ENCODE measurements around the gene IL33.

DNA sequence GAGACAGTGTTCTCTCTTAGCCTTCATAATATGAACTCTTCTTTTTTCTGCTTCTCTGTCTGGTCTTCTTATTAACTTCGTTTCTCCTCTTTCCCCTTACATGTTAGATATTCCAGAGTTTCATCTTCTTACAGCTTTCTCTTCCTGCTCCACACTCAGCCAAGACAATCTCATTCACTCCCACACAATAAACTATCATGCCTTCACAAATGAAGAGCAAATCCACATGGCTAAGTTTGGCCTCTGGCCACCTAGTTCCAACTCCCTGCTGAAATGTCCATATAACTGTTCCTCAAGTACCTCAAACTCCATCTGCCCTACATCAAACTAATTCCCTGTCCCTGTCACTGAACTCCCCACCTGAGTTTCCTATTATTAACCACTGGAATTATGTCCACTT, 18.4 kb downstream of the IL33 start:
- TF ChIP-seq, protein P1, sequence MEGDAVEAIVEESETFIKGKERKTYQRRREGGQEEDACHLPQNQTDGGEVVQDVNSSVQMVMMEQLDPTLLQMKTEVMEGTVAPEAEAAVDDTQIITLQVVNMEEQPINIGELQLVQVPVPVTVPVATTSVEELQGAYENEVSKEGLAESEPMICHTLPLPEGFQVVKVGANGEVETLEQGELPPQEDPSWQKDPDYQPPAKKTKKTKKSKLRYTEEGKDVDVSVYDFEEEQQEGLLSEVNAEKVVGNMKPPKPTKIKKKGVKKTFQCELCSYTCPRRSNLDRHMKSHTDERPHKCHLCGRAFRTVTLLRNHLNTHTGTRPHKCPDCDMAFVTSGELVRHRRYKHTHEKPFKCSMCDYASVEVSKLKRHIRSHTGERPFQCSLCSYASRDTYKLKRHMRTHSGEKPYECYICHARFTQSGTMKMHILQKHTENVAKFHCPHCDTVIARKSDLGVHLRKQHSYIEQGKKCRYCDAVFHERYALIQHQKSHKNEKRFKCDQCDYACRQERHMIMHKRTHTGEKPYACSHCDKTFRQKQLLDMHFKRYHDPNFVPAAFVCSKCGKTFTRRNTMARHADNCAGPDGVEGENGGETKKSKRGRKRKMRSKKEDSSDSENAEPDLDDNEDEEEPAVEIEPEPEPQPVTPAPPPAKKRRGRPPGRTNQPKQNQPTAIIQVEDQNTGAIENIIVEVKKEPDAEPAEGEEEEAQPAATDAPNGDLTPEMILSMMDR (IDR thresholded peaks at IDR 0.05; ENCODE audit: poor library complexity, severe bottlenecking) = no peak
- no peak for TF ChIP-seq EZH2 (IDR thresholded peaks at IDR 0.05; ENCODE audit: borderline replicate concordance, insufficient read depth, low read length, poor library complexity, severe bottlenecking)
- TF ChIP-seq POLR2AphosphoS5 (IDR thresholded peaks at IDR 0.05) = no peak
- no peak for TF ChIP-seq MXI1 (conservative IDR thresholded peaks at IDR 0.05; ENCODE audit: poor library complexity, severe bottlenecking)
- no peak for TF ChIP-seq SMC3 (conservative IDR thresholded peaks at IDR 0.05; ENCODE audit: poor library complexity)
- TF ChIP-seq EP300 (conservative IDR thresholded peaks at IDR 0.05; ENCODE audit: poor library complexity, severe bottlenecking) = no peak
- TF ChIP-seq, protein P2, sequence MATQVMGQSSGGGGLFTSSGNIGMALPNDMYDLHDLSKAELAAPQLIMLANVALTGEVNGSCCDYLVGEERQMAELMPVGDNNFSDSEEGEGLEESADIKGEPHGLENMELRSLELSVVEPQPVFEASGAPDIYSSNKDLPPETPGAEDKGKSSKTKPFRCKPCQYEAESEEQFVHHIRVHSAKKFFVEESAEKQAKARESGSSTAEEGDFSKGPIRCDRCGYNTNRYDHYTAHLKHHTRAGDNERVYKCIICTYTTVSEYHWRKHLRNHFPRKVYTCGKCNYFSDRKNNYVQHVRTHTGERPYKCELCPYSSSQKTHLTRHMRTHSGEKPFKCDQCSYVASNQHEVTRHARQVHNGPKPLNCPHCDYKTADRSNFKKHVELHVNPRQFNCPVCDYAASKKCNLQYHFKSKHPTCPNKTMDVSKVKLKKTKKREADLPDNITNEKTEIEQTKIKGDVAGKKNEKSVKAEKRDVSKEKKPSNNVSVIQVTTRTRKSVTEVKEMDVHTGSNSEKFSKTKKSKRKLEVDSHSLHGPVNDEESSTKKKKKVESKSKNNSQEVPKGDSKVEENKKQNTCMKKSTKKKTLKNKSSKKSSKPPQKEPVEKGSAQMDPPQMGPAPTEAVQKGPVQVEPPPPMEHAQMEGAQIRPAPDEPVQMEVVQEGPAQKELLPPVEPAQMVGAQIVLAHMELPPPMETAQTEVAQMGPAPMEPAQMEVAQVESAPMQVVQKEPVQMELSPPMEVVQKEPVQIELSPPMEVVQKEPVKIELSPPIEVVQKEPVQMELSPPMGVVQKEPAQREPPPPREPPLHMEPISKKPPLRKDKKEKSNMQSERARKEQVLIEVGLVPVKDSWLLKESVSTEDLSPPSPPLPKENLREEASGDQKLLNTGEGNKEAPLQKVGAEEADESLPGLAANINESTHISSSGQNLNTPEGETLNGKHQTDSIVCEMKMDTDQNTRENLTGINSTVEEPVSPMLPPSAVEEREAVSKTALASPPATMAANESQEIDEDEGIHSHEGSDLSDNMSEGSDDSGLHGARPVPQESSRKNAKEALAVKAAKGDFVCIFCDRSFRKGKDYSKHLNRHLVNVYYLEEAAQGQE (IDR thresholded peaks at IDR 0.05; ENCODE audit: borderline replicate concordance) = no peak
- no peak for TF ChIP-seq RAD21 (conservative IDR thresholded peaks at IDR 0.05)
